Gastrocnemius medialis (tissue), 4 donors: ENCODE results near the gene NDUFS4. TPM values are rescaled to one million over a fixed set of nuclear protein-coding genes. Genes with fewer than 3 reads are reported as not detected.

Experiments used
- ATAC-seq, 2 donors: fragments of 150-250 bp; one replicate each; pipeline ENCODE4 v1.9.1; 2016
- DNase-seq, 2 donors: peaks; one replicate each; pipeline ENCODE4 v3.0.0-alpha.2; 2019
- H3K27ac ChIP-seq, 4 donors: fragments of 200-600 bp; sonication (generic); 1 replicate in 1 of 4; 2 replicates in 3 of 4; pipeline ENCODE4 v1.5.1; 2016 to 2018; ENCODE audit warnings: mild to moderate bottlenecking in 2 of 4, moderate library complexity in 1 of 4
- H3K27me3 ChIP-seq, 3 donors: fragments of 200-600 bp; sonication (generic) in 2 of 3; 1 replicate in 1 of 3; 2 replicates in 2 of 3; pipeline versions ENCODE4 v1.5.1 to v1.6.0; 2016 to 2019; ENCODE audit warnings: mild to moderate bottlenecking in 1 of 3, moderate library complexity in 1 of 3
- H3K36me3 ChIP-seq, 2 donors: fragments of 200-600 bp; sonication (generic) in 1 of 2; one replicate each; pipeline ENCODE4 v1.5.1; 2017 to 2018
- H3K4me1 ChIP-seq, 2 donors: fragments of 200-600 bp; sonication (generic) in 1 of 2; one replicate each; pipeline ENCODE4 v1.5.1; 2016 to 2017; ENCODE audit warnings: mild to moderate bottlenecking in 2 of 2
- H3K4me3 ChIP-seq, 4 donors: fragments of 200-600 bp; sonication (generic) in 3 of 4; 1 replicate in 1 of 4; 2 replicates in 3 of 4; pipeline ENCODE4 v1.5.1; 2016 to 2019; ENCODE audit warnings: mild to moderate bottlenecking in 2 of 4
- H3K9me3 ChIP-seq, 3 donors: fragments of 200-600 bp; sonication (generic) in 2 of 3; 1 replicate in 1 of 3; 2 replicates in 2 of 3; pipeline ENCODE4 v1.5.1; 2016 to 2019
- CTCF ChIP-seq, 5 experiments: fragments of 450-650 bp in 3 of 5; fragments of 200-600 bp in 2 of 5; sonication (generic) in 2 of 5; IDR thresholded peaks in 4 of 5; conservative IDR thresholded peaks in 1 of 5; 1 replicate in 4 of 5; 2 replicates in 1 of 5; pipeline ENCODE4 v1.5.1; 2016 to 2019; ENCODE audit warnings: antibody characterized with exemption in 5 of 5, mild to moderate bottlenecking in 3 of 5, moderate library complexity in 3 of 5
- POLR2A ChIP-seq, 2 donors: fragments of 450-650 bp; IDR thresholded peaks; one replicate each; pipeline ENCODE4 v1.6.1; 2017; ENCODE audit warnings: antibody characterized with exemption in 2 of 2, mild to moderate bottlenecking in 2 of 2, moderate library complexity in 2 of 2
- in situ Hi-C, 4 donors: fragments of 200-750 bp; cut with MboI; loops; one replicate each; pipeline versions ENCODE4 v1.15.0 to v1.8.0; 2017; ENCODE audit warnings: low sequenced_read_pairs in 4 of 4
- intact Hi-C: fragments of 100-400 bp; cut with DNase I; formaldehyde crosslinking; loops from one replicate; pipeline ENCODE4 v1.15.1; 2023; ENCODE audit warnings: low total_unique reads
- total RNA-seq, 4 donors: library from RNA; depleted of rRNA; stranded (reverse); fragments of >200 nt; gene quantifications; one replicate each; pipeline versions ENCODE4 v1.1.0 to v1.2.3, GENCODE V29; 2016

NDUFS4 gene
- total RNA-seq, 4 donors from 2014 or later, result 116 to 170 (median 145) TPM

- Histone ChIP-seq H3K27ac (no peak overlapping the region), H3K9me3 (no peaks in the 10 kb centered on the region), H3K36me3 (peaks cover 0 to 4% of the 10 kb centered on the region in 2 donors), H3K27me3 (no peaks in the 10 kb centered on the region), H3K4me1 (no peaks in the 10 kb centered on the region), H3K4me3 (no peak overlapping the region)
- TF ChIP-seq POLR2A (IDR thresholded peaks at IDR 0.05) (no peak), CTCF (IDR thresholded peaks at IDR 0.05 in 4 of 5, conservative IDR thresholded peaks at IDR 0.05 in 1 of 5) (no peak)
- DNase-seq, result no peak
- in situ Hi-C loops (no loop called here), intact Hi-C loops (no loop called here)
- ATAC-seq, result no peak
These were observed 111.0 kb downstream of the NDUFS4 start for GRCh38 chr5:53671447-53671846.

- intact Hi-C loops (no loop called here), in situ Hi-C loops (no loop called here)
- Histone ChIP-seq H3K36me3 (no peaks in the 10 kb centered on the region), H3K27me3 (no peaks in the 10 kb centered on the region), H3K4me1 (no peaks in the 10 kb centered on the region), H3K4me3 (no peak overlapping the region), H3K27ac (no peak overlapping the region), H3K9me3 (no peaks in the 10 kb centered on the region)
- no peak for ATAC-seq
- TF ChIP-seq POLR2A (IDR thresholded peaks at IDR 0.05), result no peak
- no peak for DNase-seq
These were observed 113.7 kb downstream of the NDUFS4 start for GRCh38 chr5:53674121-53674520.

- H3K4me3 ChIP-seq, result no peak overlapping the region
- intact Hi-C loops, result no loop called here
- no peaks in the 10 kb centered on the region for H3K36me3 ChIP-seq
- in situ Hi-C loops, result no loop called here
- no peak for DNase-seq
- ATAC-seq, result no peak
- no peaks in the 10 kb centered on the region for H3K9me3 ChIP-seq
- H3K27me3 ChIP-seq, result no peaks in the 10 kb centered on the region
- H3K4me1 ChIP-seq, result no peaks in the 10 kb centered on the region
- TF ChIP-seq POLR2A (IDR thresholded peaks at IDR 0.05) (no peak), CTCF (IDR thresholded peaks at IDR 0.05 in 4 of 5, conservative IDR thresholded peaks at IDR 0.05 in 1 of 5) (no peak)
- no peak overlapping the region for H3K27ac ChIP-seq
These were observed 117.2 kb downstream of the NDUFS4 start for GRCh38 chr5:53677632-53678031.

GRCh38 chr5:53678981-53679660 lies 118.7 kb downstream of the NDUFS4 start:
- intact Hi-C loops (no loop called here), in situ Hi-C loops (no loop called here)
- peaks cover 0 to 11% of the 10 kb centered on the region in 2 donors for H3K36me3 ChIP-seq
- H3K27ac ChIP-seq, result no peak overlapping the region
- no peaks in the 10 kb centered on the region for H3K4me1 ChIP-seq
- H3K9me3 ChIP-seq, result no peaks in the 10 kb centered on the region
- H3K27me3 ChIP-seq, result no peaks in the 10 kb centered on the region
- DNase-seq (no peak), ATAC-seq (no peak)
- TF ChIP-seq CTCF (IDR thresholded peaks at IDR 0.05 in 4 of 5, conservative IDR thresholded peaks at IDR 0.05 in 1 of 5) (no peak), POLR2A (IDR thresholded peaks at IDR 0.05) (no peak)
- no peak overlapping the region for H3K4me3 ChIP-seq

GRCh38 chr5:53681079-53681478 lies 120.6 kb downstream of the NDUFS4 start:
- Histone ChIP-seq H3K36me3 (peaks cover 0 to 11% of the 10 kb centered on the region in 2 donors), H3K4me1 (no peaks in the 10 kb centered on the region), H3K4me3 (no peak overlapping the region), H3K27ac (no peak overlapping the region), H3K9me3 (no peaks in the 10 kb centered on the region), H3K27me3 (no peaks in the 10 kb centered on the region)
- in situ Hi-C loops (no loop called here), intact Hi-C loops (no loop called here)
- no peak for ATAC-seq
- no peak for DNase-seq
- TF ChIP-seq POLR2A (IDR thresholded peaks at IDR 0.05), result no peak

- no peak overlapping the region for H3K4me3 ChIP-seq
- H3K4me1 ChIP-seq, result no peaks in the 10 kb centered on the region
- no peak for ATAC-seq
- H3K9me3 ChIP-seq, result peaks cover 0 to 9% (median 0%) of the 10 kb centered on the region in 3 donors
- H3K36me3 ChIP-seq, result no peaks in the 10 kb centered on the region
- TF ChIP-seq CTCF (IDR thresholded peaks at IDR 0.05 in 4 of 5, conservative IDR thresholded peaks at IDR 0.05 in 1 of 5), result no peak
- TF ChIP-seq POLR2A (IDR thresholded peaks at IDR 0.05), result no peak
- no peak overlapping the region for H3K27ac ChIP-seq
- no peak for DNase-seq
- intact Hi-C loops (no loop called here), in situ Hi-C loops (no loop called here)
- no peaks in the 10 kb centered on the region for H3K27me3 ChIP-seq
These were observed 130.6 kb downstream of the NDUFS4 start for GRCh38 chr5:53691014-53691413.
